GM19239 (cell line): ENCODE measurements around the gene CREM.
A peak's percentile ranks its signal among the peaks of the same experiment; 100 is the strongest.
"Not testable (repeated sequence)": the region's sequence is repeated elsewhere in the genome, so short reads cannot be mapped to it uniquely, and the experiment has no call there.

Source experiments
- DNase-seq: peaks from one replicate; pipeline ENCODE4 v3.0.0; 2011; ENCODE audit warnings: low spot score; ENCODE audit not compliant: insufficient read length
- FAIRE-seq: peaks from 2 replicates; lab custom pipeline; 2011; peaks lifted over from hg19 to GRCh38; lab: Jason Lieb, UNC

CREM gene

DNA sequence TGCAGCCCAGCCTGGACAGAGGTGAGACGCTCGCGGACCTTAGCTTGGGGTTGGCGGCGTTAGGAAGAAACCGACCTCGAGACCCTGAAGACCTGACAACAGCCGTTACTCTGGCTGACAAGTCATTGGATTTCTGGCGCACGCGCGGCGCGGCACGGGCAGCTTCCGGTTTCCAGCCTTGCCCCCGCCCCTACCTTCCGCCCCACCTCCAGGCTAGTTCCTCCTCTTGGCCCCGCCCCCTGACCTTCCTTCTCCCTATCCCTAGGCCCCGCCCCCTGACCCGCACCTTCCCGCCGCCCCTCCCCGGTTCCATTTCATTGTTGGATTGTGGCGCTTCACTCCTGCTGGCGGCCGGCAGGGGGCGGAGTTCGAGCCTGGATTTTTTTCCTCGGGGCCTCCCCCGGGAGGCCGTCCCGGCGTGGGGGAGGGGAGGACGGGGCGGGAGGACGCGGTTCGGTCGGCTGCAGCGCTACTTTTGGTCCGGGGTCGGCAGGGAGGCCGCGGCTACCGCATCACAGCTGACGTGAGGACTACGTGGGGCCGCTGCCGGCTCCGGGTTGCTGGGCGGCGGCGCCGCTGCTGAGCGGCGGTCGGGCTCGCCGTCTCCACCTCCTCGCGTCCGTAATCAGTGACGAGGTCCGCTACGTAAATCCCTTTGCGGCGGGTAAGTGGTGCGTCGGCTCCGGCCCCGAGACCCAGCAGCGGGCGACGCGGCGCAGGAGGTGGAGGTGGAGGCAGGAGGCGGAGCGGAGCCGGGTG, at the start of gene CREM:
Gene CREM, plus strand, starts transcription at position 317 of the 759 bp plus-strand sequence. CDS start 10,990 bp downstream, outside the sequence.
- FAIRE-seq (peak; percentile 98), DNase-seq (peak; percentile 68)

DNA sequence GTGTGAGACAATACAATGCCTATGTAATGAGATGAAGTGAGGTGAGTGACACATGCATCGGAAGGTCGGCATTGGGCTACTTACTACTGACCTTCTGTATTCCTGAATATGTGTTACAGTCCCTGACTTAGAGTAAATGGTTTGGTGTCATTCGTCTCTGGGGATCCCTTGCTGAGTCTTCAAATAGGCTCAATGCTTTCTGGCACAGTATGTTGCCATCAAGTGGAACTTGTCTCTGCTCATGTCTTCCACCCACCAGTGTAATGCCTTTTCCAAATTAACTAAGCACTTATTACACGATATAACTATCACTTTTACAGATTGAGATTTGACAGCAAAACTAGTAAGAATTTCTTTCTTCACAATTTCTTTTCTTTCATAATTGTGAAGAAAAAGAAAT, 47.4 kb upstream of the CREM start:
- DNase-seq: no peak
- no peak for FAIRE-seq

DNA sequence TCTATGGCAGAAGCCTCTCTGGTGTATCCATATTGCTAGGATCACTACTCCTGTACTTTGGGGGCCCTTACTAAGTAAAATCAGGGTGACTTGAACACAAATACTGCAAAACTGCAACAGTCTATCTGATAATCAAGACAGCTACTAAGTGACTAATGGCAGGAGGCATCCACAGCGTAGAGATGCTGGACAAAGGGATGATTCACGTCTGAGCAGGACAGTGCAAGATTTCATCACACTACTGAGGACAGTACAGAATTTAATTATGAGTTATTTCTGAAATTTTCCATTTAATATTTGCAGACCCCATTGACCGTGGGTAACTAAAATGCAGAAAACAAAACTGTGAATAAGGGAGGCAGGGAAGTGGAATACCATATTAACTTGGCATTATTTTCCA, 46.9 kb upstream of the CREM start:
- DNase-seq (no peak), FAIRE-seq (no peak)

DNA sequence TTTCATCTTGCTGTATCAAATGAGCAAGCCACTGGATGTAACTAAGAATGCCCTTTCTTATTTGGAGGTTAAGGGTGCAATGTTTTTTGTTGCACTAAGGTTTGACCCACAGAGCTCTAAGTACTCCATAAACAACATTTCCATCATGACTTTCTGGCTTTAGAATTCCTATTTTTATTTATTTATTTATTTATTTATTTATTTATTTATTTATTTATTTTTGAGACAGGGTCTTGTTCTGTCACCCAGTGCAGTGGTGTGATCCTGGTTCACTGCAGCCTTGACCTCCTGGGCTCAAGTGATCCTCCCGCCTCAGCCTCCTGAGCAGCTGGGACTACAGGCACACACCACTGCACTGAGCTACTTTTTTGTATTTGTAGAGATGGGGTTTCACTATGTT, 46.4 kb upstream of the CREM start:
- not testable (repeated sequence) for DNase-seq, FAIRE-seq

DNA sequence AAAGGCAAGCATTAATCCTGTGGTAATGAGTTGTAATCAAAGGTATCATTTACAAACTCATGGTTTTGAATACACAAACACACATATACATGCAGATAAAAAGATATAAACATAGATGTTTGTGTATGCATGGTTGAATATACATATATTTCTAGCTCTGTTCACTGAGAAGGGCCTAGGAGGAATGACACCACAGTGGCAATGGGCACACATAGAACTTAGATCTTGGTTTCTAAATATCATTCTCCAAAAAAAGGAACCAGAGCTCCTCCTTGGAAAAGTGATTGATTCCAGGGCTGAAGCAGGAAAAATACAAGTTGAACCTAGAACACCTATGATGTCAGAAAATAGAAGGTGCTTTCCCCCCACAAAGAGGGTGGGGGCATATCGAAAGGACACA, 43.4 kb upstream of the CREM start:
- DNase-seq: no peak
- peak; percentile 18 for FAIRE-seq

DNA sequence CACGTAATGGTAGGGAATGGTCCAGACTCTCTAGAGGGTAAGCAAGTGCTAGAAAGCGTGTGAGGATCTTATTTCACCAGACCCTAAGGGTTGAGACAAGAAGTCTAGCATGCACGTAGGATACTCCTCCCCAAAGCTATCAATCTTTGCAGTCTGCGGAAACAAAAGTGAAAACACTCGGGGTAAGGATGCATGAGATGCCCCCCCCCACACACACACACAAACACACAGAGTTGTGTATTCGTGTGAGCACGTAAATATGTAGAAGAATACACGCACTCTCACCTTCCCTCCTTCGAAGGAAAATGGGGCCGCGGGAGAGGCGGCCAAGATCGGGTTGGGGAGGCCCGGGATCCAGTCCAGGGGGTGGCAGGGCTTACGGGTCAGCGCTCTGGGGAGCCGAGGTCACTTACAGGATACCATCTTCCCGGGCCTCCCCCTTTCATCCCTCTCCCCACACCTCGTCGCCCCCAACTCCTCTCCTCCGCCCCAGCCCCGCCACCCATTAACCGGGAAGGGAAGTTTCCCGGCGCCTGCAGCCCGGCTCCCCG, 37.0 kb upstream of the CREM start:
- peak; percentile 57 for FAIRE-seq

DNA sequence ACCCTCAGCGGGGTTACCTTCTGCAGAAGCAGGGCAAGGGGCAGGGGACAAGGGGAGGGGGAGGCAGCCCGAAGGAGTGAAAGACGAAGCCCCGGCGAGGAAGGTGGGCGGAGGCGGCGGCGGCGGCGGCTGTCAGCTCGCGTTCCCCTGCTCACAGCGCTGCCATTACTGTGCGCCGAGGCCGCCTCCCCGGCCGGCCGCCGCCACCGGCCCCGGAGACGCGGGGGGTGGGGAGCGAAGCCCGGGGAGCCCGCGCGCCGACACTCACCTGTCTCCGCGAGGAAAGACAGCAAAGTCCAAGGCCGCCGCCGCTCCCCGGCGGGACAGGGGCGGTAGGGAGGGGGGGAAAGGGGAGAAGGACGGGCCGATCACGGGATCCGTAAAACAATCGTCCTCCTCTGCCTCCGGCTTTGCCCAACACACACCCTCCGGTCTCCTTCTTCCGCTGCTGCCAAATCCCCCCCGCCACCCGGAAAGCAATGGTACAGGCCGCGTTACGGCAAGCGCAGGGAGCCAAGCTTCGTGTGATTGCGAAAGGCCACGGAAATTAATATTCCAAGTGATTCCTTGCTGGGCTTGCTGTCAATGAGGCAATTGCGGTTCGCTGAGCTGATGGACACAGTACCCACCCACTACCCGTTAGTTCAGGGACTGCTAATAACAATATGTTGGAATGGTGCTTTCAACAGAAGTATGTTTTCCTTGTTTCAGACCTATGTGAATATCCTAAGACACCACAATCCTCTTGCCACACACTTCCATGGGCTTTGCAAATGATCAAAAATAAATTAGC, 36.3 kb upstream of the CREM start, which contains the start of gene CUL2:
Gene CUL2, minus strand, starts transcription at position 180 of the 793 bp plus-strand sequence. CDS start 19,024 bp downstream, outside the sequence.
- DNase-seq (peak; percentile 84), FAIRE-seq (peak; percentile 94)

More for the DNA sequence above, 37.0 kb upstream of the CREM start:
- DNase-seq: peak; percentile 37

DNA sequence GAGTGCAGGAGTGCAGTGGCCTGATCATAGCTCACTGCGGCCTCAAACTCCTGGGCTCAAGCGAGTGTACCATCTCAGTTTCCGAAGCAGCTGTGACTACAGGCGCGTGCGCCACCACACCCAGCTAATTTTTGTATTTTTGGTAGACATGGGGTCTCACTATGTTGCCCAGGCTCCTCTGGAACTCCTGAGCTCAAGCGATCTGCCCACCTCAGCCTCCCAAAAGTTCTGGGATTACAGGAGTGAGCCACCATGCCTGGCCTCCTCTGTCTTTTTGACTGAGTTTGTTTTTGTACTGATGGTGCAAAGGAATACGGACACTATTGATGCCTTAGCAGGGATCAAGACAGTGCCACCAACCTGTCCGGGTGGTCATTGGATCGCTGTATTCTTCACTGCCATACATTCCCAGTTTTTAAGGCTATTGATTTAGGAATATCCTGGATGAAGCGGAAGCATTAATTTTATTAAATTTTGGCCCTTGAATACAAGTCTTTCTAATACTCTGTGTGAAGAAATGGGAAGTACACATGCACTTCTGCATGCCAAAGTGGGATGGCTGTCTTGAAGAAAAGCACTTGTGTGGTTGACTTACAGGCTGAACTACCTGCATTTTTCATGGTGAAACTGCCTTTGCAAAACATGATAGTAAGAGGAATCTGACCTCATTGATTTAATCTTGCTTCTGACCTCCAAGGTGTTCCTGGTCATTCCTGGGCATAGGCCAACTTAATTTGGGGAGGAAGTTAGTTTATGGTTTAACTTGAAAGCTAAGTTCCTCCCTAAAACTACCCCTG, 34.5 kb upstream of the CREM start:
- DNase-seq (no peak), FAIRE-seq (no peak)

DNA sequence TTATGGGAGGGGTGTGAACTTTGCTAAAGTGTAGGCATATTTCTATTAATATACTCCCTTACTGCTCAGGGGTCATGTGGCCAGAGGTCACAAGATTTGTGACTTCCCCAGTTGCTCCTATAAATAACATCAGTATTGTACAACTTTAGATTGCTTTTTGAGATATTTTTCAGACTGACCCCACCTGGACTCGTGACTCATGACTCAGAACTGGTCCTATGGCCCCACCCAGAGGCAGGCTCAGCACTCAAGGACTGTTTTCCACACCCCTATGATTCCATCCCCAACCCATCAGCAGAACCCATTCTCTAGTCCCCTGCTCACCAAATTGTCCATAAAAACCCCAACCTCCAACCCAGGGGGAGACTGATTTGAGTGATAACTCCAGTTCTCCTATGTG, 33.8 kb upstream of the CREM start:
- no peak for DNase-seq
- no peak for FAIRE-seq

DNA sequence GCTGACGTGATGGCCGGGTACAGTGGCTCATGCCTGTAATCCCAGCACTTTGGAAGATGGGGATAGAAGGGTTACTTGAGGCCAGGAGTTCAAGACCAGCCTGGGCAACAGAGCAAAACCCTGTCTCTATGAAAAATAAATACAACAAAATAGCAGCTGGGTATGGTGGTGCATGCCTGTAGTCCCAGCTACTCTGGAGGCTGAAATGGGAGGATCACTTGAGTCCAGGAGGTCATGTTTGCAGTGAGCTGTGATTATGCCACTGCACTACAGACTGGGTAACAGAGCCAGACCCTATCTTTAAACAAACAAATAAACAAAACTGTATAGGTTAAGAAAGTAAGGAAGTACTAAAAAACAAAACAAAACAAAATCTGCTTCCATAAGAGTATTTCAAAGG, 30.3 kb upstream of the CREM start:
- FAIRE-seq (no peak), DNase-seq (no peak)

DNA sequence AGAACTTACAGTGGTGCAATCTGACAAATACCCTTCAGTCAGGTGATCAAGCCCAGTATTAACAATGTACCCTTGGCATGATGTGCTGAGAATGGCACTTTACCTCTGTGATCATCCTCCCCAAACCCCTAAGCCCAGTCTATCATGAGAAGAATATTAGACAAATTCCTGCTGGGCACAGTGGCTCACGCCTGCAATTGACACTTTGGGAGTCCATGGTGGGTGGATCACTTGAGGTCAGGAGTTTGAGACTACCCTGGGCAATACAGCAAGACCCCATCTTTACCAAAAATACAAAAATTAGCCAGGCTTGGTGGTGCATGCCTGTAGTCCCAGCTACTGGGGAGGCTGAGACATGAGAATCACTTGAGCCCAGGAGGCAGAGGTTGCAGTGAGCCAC, 29.1 kb upstream of the CREM start:
- no peak for DNase-seq

DNA sequence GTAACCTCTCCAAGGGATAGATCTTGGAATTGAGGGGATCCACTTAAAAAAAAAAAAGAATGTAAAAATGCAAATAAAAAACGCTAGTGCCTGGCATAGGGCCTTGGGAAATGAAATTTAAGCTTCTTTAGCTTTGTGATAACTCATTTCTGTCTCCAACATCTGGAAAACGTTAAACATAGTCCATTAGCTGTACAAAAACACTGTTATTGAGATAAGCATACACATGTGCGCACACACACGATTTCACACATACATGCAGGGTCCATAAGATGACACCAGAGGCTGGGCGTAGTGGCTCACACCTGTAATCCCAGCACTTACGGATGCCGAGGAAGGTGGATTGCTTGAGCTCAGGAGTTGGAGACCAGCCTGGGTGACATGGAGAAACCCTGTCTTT, 22.8 kb upstream of the CREM start:
- FAIRE-seq: no peak
- DNase-seq: no peak

More for the DNA sequence above, 29.1 kb upstream of the CREM start:
- FAIRE-seq: no peak

DNA sequence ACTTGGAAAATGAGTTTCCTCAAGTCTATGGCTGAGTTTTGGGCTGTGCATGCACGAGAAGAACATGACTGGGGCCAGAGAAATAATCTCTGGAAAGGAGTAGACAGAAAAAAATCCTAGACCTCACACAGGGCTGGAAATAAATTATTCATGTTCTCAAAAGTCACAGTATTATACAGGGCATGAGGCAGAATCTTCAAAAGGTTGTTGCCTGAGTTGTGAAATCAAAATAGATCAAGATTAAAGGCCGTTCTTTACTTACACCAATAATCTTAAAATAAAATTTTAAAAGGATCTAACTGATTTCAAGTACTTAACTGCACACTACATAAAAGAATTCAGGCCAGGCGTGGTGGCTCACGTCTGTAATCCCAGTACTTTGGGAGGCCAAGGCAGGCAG, 14.1 kb upstream of the CREM start:
- DNase-seq: no peak
- no peak for FAIRE-seq

DNA sequence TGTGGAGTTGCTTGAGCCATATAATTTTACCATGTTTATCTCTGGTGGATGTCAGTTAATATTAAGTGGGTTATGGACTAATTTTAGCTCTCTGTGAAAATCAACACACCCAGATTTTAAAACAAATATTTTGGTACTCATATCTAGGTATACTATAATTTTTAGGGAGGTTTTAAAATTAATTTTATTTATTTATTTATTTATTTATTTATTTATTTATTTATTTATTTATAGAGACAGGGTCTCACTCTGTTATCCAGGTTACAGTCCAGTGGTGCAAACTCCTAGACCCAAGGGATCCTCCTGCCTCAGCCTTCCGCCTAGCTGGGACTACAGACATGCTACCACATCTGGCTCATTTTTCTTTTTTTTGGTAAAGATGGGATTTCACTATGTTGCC, 7.3 kb upstream of the CREM start:
- no peak for FAIRE-seq
- no peak for DNase-seq

DNA sequence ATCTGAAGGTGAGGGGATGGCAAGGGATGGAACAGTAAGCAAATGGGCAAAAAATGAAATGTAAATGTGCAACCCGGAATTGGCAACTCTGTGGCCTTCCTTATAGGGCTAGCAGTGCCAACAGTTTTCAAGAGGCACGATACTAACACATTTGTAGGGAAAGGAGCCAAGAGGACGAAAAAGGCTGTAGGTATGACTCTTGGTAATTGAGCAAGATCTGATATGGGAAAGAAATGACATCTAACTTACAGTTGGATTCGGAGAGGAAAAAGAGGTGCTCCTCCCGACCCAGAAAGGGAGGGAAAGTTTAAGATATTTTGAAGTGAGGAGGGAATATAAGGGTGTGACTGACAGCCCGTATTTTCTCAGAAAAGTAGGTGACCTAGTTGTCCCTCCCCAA, 2.1 kb upstream of the CREM start:
- FAIRE-seq (no peak), DNase-seq (no peak)

DNA sequence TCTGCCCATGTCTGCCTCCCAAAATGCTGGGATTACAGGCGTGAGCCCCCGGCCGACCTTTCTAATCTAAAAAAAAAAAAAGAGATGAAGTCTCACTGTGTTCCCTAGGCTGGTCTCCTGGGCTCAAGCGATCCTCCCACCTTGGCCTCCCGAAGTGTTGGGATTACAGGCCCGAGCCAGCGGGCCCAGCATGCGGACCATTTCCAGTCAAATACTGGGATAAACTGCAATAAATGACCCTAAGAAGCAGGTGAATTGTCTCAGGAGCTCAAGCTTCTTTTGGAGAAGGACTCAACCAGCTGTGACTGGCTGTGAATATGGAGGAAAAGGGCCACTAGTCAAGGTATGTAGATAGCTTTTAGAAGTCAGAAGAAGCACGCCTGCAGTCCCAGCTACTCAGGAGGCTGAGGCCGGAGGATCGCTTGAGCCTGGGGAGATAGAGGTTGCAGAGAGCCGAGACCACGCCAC, 550 bp upstream of the CREM start:
- DNase-seq (no peak), FAIRE-seq (no peak)

DNA sequence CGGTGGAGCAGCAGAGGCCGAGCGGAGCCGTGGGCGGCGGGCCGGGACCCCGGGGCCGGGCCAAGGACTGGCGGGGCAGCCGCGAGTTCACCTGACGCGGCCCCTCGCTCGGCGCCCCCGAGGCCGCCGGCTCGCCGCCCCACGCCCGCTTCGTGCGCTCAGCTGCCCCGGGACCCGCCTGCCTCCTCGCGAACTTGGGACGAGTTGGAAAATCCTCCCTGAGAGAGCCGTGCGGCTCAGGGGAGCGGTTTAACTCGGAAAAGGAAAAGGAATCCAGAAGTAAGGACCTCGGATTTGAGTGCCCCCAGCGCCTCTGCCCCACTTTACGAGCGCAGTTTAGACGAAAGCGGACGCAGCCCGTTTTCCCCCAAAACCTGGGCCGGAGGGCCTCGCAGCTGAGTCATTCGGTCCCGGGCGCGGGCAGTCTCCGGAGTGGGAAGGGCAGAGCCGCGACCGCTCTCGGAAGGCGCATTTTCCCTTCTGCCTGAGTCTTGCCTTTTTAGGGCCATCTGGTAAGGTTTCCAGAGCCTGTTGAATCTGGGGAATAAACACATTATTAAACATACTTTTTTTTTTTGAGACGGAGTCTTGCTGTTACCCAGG, 744 bp downstream of the CREM start:
- DNase-seq: no peak

DNA sequence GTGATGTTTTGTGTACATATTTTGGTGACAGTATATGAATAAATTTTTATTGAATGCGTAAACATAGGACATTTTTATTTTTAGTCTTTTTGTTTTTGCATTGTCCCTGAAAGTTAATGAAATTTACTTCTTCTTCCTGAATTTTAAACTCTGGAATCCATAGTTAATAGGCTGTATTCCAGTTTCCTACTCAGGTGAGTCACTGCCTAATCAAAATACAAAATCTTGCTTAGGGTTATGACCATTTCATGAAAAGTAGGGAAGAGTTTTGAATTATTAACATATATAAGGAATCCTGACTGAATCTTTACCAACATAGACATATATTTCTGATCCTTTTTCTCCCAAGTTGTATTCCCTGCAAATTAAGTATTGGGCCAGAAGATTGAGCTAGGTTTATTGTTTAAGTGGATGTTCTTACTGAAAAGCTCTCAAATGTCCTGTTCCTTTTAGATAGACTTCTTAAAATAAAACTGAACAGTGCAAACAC, 2.6 kb downstream of the CREM start:
- FAIRE-seq: peak; percentile 58
- no peak for DNase-seq

More for the DNA sequence above, 744 bp downstream of the CREM start:
- FAIRE-seq: no peak

DNA sequence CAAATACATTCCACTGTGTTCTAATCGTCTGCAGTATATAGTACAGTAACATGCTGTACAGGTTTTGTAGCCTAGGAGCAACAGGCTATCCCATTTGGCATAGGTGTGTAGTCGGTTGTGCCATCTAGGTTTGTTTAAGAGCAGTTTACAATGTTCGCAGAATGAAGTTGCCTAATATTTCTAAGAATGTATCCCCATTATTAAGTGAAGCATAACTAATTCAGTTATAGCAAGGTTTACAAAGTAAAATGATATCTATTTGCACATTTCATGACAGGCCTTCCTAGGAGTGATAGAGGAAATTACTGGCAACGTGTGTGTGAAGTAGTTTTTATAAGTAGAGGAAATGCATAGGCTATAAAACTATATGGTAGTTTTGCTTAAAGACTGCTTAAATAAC, 4.0 kb downstream of the CREM start:
- DNase-seq: no peak
- FAIRE-seq: no peak

DNA sequence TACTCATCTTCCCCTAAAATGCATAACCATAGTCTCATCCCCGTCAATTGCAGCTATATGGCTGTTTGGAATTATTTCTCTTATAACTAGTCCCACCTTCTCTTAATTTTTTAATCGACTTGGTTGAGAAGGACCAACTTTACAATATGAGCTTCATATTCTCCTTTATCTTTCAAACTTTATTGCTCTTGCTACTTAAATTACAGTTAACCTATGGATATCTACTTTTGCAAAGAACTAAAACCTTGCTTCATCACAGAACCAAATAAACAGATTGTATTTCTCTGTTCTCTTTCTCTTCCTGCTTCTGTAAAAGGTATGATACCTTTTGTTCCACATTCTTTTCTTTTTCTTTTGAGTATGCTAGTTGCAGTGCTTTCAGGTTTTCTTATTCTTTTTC, 6.1 kb downstream of the CREM start:
- peak; percentile 91 for FAIRE-seq
- no peak for DNase-seq
